Right forelimb (tissue), 1 donor: Measurements from ENCODE around the gene FOXA2.

ENCODE experiments used
- DNase-seq: peaks from one replicate; pipeline ENCODE4 v3.0.0-alpha.2; 2018

The FOXA2 gene

GRCh38 chr20:22536141-22536828, 48.1 kb downstream of the FOXA2 start:
- no peak for DNase-seq

GRCh38 chr20:22535483-22535882, 48.9 kb downstream of the FOXA2 start:
- no peak for DNase-seq

GRCh38 chr20:22533823-22534751, 50.3 kb downstream of the FOXA2 start:
- DNase-seq, result no peak

- DNase-seq, result no peak
Observed at GRCh38 chr20:22532598-22532997, 51.8 kb downstream of the FOXA2 start.

- DNase-seq, result no peak
Observed at GRCh38 chr20:22531756-22532155, 52.6 kb downstream of the FOXA2 start.

GRCh38 chr20:22531056-22531615, 53.2 kb downstream of the FOXA2 start:
- DNase-seq, result no peak
